HepG2 (cell line): ENCODE results near the gene CNNM1. TPM values are rescaled to one million over a fixed set of nuclear protein-coding genes. Genes with fewer than 3 reads are reported as not detected.

Experiments
- ATAC-seq: fragments of 200-7000 bp; cut with Tn5 transposase; 3 replicates; pipeline ENCODE4 v1.9.1; 2020; ENCODE audit warnings: mild to moderate bottlenecking, moderate library complexity
- BruUV-seq: library from RNA; stranded (reverse); fragments of 400-500 nt; replicated peaks from 2 replicates; lab custom pipeline; 2021; lab: Mats Ljungman, UMichigan
- CTCF ChIA-PET: fragments of 300-600 bp; formaldehyde crosslinking; extraction: SDS; loops from one replicate; lab custom pipeline; 2021; ENCODE audit warnings: low total read pairs, inconsistent platforms, low intra/inter-chr PET ratio; lab: Yijun Ruan, JAX
- POLR2A ChIA-PET: fragments of 350-600 bp; sonication (Branson Sonifier 250); formaldehyde crosslinking; loops from one replicate; lab custom pipeline; 2020; ENCODE audit warnings: antibody characterized with exemption, inconsistent platforms; lab: Yijun Ruan, JAX
- DNase-seq: peaks from one replicate; pipeline ENCODE4 v3.0.0-alpha.2; 2015; ENCODE audit warnings: low spot score
- FAIRE-seq: peaks from 3 replicates; lab custom pipeline; 2011; peaks lifted over from hg19 to GRCh38; lab: Jason Lieb, UNC
- H2AFZ ChIP-seq: one replicate; pipeline ENCODE4 v1.6.1; 2011; ENCODE audit warnings: low read length, inconsistent platforms
- H3K27ac ChIP-seq: fragments of 300-600 bp; 3 replicates; pipeline ENCODE4 v1.8.0; 2011; ENCODE audit warnings: mixed run types, mild to moderate bottlenecking, mixed read lengths, low read length, inconsistent platforms; ENCODE audit not compliant: insufficient read depth; ENCODE audit errors: extremely low read length
- H3K27me3 ChIP-seq, 2 experiments: fragments of 200-600 bp in 1 of 2; 2 replicates in 1 of 2; 3 replicates in 1 of 2; pipeline versions ENCODE4 v1.6.0 to v1.8.0; 2011; ENCODE audit warnings: low read length in 2 of 2, mild to moderate bottlenecking in 2 of 2, moderate library complexity in 2 of 2, inconsistent platforms in 1 of 2; ENCODE audit not compliant: insufficient read depth in 2 of 2, control insufficient read depth in 1 of 2
- H3K36me3 ChIP-seq, 2 experiments: fragments of 200-600 bp in 1 of 2; replicated peaks in 1 of 2; 2 replicates in 1 of 2; 3 replicates in 1 of 2; pipeline versions ENCODE4 v1.5.1 to v1.8.0; 2011; ENCODE audit warnings: low read length in 2 of 2, inconsistent platforms in 1 of 2; ENCODE audit not compliant: insufficient read depth in 2 of 2, control insufficient read depth in 1 of 2
- H3K4me1 ChIP-seq: 2 replicates; pipeline ENCODE4 v1.5.1; 2012; ENCODE audit warnings: low read length, inconsistent platforms; ENCODE audit not compliant: insufficient read depth
- H3K4me2 ChIP-seq: 2 replicates; pipeline ENCODE4 v1.6.0; 2011; ENCODE audit warnings: low read depth, low read length, inconsistent platforms
- H3K4me3 ChIP-seq, 3 experiments: fragments of 200-600 bp in 1 of 3; sonication (generic), shearing (Covaris generic) in 1 of 3; replicated peaks in 1 of 3; 2 replicates each; pipeline ENCODE4 v1.5.1; 2011 to 2016; ENCODE audit warnings: low read length in 3 of 3, inconsistent platforms in 2 of 3, low read depth in 2 of 3, mild to moderate bottlenecking in 2 of 3, control low read depth in 1 of 3, mixed read lengths in 1 of 3; ENCODE audit not compliant: insufficient read depth in 1 of 3
- H3K79me2 ChIP-seq: one replicate; pipeline ENCODE4 v1.6.1; 2011; ENCODE audit warnings: low read length, inconsistent platforms; ENCODE audit not compliant: insufficient read depth
- H3K9ac ChIP-seq: 2 replicates; pipeline ENCODE4 v1.6.0; 2011; ENCODE audit warnings: mild to moderate bottlenecking, low read depth, low read length, inconsistent platforms; ENCODE audit not compliant: insufficient read depth
- H3K9me3 ChIP-seq: 2 replicates; pipeline ENCODE4 v1.5.1; 2012; ENCODE audit warnings: mild to moderate bottlenecking, low read length
- H4K20me1 ChIP-seq: 2 replicates; pipeline ENCODE4 v1.6.0; 2011; ENCODE audit warnings: inconsistent platforms, mild to moderate bottlenecking, low read length, moderate library complexity; ENCODE audit not compliant: insufficient read depth
- ATM ChIP-seq: fragments of 450-650 bp; IDR thresholded peaks from 2 replicates; pipeline ENCODE4 v1.7.1; 2017; ENCODE audit warnings: mild to moderate bottlenecking, borderline replicate concordance
- CC2D1A ChIP-seq: sonication (generic); formaldehyde crosslinking; IDR thresholded peaks from 2 replicates; pipeline ENCODE4 v1.8.1; 2023; ENCODE audit warnings: mild to moderate bottlenecking, missing genetic modification reagents
- FOXK2 ChIP-seq: fragments of 450-650 bp; IDR thresholded peaks from 2 replicates; pipeline ENCODE4 v1.6.1; 2016
- GLMP ChIP-seq: sonication (generic); formaldehyde crosslinking; IDR thresholded peaks from 2 replicates; pipeline ENCODE4 v1.9.0; 2021; ENCODE audit warnings: missing genetic modification reagents, mild to moderate bottlenecking, borderline replicate concordance
- HNRNPL ChIP-seq: fragments of 200-400 bp; formaldehyde crosslinking; IDR thresholded peaks from 2 replicates; pipeline ENCODE4 v1.6.1; 2017; ENCODE audit warnings: mild to moderate bottlenecking, low read depth, low read length
- MAZ ChIP-seq, 2 experiments: sonication (generic) in 1 of 2; formaldehyde crosslinking in 1 of 2; IDR thresholded peaks; 2 replicates each; pipeline versions ENCODE4 v1.5.0 to v1.6.1; 2012 to 2020; ENCODE audit warnings: low read depth in 2 of 2, mild to moderate bottlenecking in 2 of 2, borderline replicate concordance in 1 of 2, improper control_type of control experiment in 1 of 2, low read length in 1 of 2, missing genetic modification reagents in 1 of 2, moderate library complexity in 1 of 2
- NAIF1 ChIP-seq: sonication (generic); formaldehyde crosslinking; IDR thresholded peaks from 2 replicates; pipeline ENCODE4 v1.5.0; 2020; ENCODE audit warnings: mild to moderate bottlenecking, missing genetic modification reagents, borderline replicate concordance
- PAX8 ChIP-seq: sonication (generic); formaldehyde crosslinking; IDR thresholded peaks from 2 replicates; pipeline ENCODE4 v1.8.0; 2022; ENCODE audit warnings: mild to moderate bottlenecking, missing genetic modification reagents, borderline replicate concordance
- PRMT3 ChIP-seq: sonication (generic); formaldehyde crosslinking; IDR thresholded peaks from 2 replicates; pipeline ENCODE4 v1.8.1; 2022; ENCODE audit warnings: low read depth, mild to moderate bottlenecking, moderate library complexity, missing genetic modification reagents, borderline replicate concordance
- REL ChIP-seq: sonication (generic); formaldehyde crosslinking; conservative IDR thresholded peaks from 2 replicates; pipeline ENCODE4 v1.8.0; 2022; ENCODE audit warnings: mild to moderate bottlenecking, missing genetic modification reagents, moderate library complexity
- SALL2 ChIP-seq: sonication (generic); formaldehyde crosslinking; IDR thresholded peaks from 2 replicates; pipeline ENCODE4 v1.8.1; 2023; ENCODE audit warnings: mild to moderate bottlenecking, missing genetic modification reagents, inconsistent platforms
- STAG1 ChIP-seq: sonication (generic); formaldehyde crosslinking; IDR thresholded peaks from 2 replicates; pipeline ENCODE4 v1.4.0; 2020; ENCODE audit warnings: missing genetic modification reagents
- TOPORS ChIP-seq: sonication (generic); formaldehyde crosslinking; IDR thresholded peaks from 2 replicates; pipeline ENCODE4 v1.8.0; 2023; ENCODE audit warnings: mild to moderate bottlenecking, missing genetic modification reagents
- WIZ ChIP-seq: sonication (generic); formaldehyde crosslinking; IDR thresholded peaks from 2 replicates; pipeline ENCODE4 v1.5.1; 2020; ENCODE audit warnings: mild to moderate bottlenecking, missing genetic modification reagents
- ZBTB20 ChIP-seq: sonication (generic); formaldehyde crosslinking; IDR thresholded peaks from 2 replicates; pipeline ENCODE4 v1.8.1; 2023; ENCODE audit warnings: missing genetic modification reagents, low read depth, mild to moderate bottlenecking, borderline replicate concordance
- ZFY ChIP-seq: sonication (generic); formaldehyde crosslinking; IDR thresholded peaks from 2 replicates; pipeline ENCODE4 v1.4.0; 2020; ENCODE audit warnings: missing genetic modification reagents
- WGBS: methylation state at CpG from one replicate; pipeline ENCODE4 v1.1.6; 2017; ENCODE audit warnings: low lambda C conversion rate; 5-methylcytosine and 5-hydroxymethylcytosine counted together
- in situ Hi-C: cut with HindIII; loops from 2 replicates; pipeline ENCODE4 v1.10.0; 2017; ENCODE audit warnings: low pct_unique_long_range_greater_than_20kb; ENCODE audit not compliant: extremely low pct_ligation_motif_present
- intact Hi-C: fragments of 100-400 bp; cut with micrococcal nuclease; formaldehyde crosslinking; loops from one replicate; pipeline ENCODE4 v1.10.0; 2022; ENCODE audit not compliant: unreplicated experiment
- polyA plus RNA-seq, 8 experiments: library from polyadenylated mRNA; depleted of rRNA in 3 of 8; stranded (reverse) in 7 of 8; unstranded in 1 of 8; fragments of >200 nt; fragmentation: Illumina TruSeq in 4 of 8; extraction: Trizol in 4 of 8; gene quantifications; 2 replicates each; pipeline versions ENCODE4 v1.2.1 to v1.2.3, GENCODE V29; 2011 to 2016; ENCODE audit warnings: low read depth in 4 of 8, missing spikeins in 1 of 8, mixed read lengths in 1 of 8; ENCODE audit not compliant: insufficient read depth in 1 of 8
- total RNA-seq, 5 experiments: library from RNA; depleted of rRNA; stranded (reverse); fragments of >200 nt; fragmentation: Illumina TruSeq; extraction: Trizol; gene quantifications; 2 replicates each; pipeline ENCODE4 v1.2.3, GENCODE V29; 2016; ENCODE audit warnings: low read depth in 1 of 5

Gene CNNM1
- total and polyA plus RNA-seq, 2 of the 13 experiments (the other 11 are each of a cell fraction or from before 2014, with no cell fraction given) = 4.3 to 9.6 TPM

GRCh38 chr10:99328579-99329303 is 415 bp upstream of the CNNM1 start (continued):
- no peak for TF ChIP-seq ZBTB20 (CRISPR knock-in tag)
- TF ChIP-seq MAZ (IDR thresholded peaks at IDR 0.05; ENCODE audit: borderline replicate concordance, low read depth, low read length) = no peak
- no peak for TF ChIP-seq MAZ (CRISPR knock-in tag; IDR thresholded peaks at IDR 0.05; ENCODE audit: low read depth)
- TF ChIP-seq, all 625 proteins: peak for 22

- ChIA-PET CTCF (no interaction called here), POLR2A (interaction anchor here (0.9 to 1.0 kb wide), 2 partner anchors 10 to 25 kb away, joined by 3 to 4 read pairs; no protein-coding TSS in a partner anchor)
- no peaks in the 10 kb centered on the region for H3K27me3 ChIP-seq
- H3K9me3 ChIP-seq = no peaks in the 10 kb centered on the region
- peak overlapping the region; percentile 90 for H3K4me2 ChIP-seq
- H4K20me1 ChIP-seq = no peaks in the 10 kb centered on the region
- intact Hi-C loops = loop anchor here (5.0 kb wide), 2 partner anchors 43 to 58 kb away; no protein-coding TSS in a partner anchor
- ATAC-seq (peak; percentile 80), FAIRE-seq (no peak), DNase-seq (no peak)
- H3K4me3 ChIP-seq = peak overlapping the region; percentile 54 to 76 (median 55); a peak in 5 of 6 replicates
- no peaks in the 10 kb centered on the region for H3K36me3 ChIP-seq
- peak overlapping the region; percentile 52 for H3K27ac ChIP-seq
- no peak overlapping the region for H2AFZ ChIP-seq
- no TSS peak for BruUV-seq
- WGBS = 20% methylated on average over 4 of the region's 94 CpGs
- H3K79me2 ChIP-seq = peaks cover under 1% of the 10 kb centered on the region
- in situ Hi-C loops = no loop called here
- H3K4me1 ChIP-seq = peaks cover 54% of the 10 kb centered on the region
- peak overlapping the region; percentile 54; the same call in 1 of the 2 replicates for H3K9ac ChIP-seq
- TF ChIP-seq SALL2 (CRISPR knock-in tag) = 0 out of 2 replicates have a peak, but pooled peaks have one; percentile 9
- TF ChIP-seq PRMT3 = peak; percentile 11; the same call in 1 of the 2 replicates
- peak; percentile 74; the same call in 1 of the 2 replicates for TF ChIP-seq PAX8 (CRISPR knock-in tag)
- TF ChIP-seq STAG1 (CRISPR knock-in tag) = peak; percentile 5; the same call in 1 of the 2 replicates
- no peak for TF ChIP-seq CC2D1A (CRISPR knock-in tag)
- no peak for TF ChIP-seq NAIF1 (CRISPR knock-in tag)
- no peak for TF ChIP-seq ZBTB20 (CRISPR knock-in tag)
- TF ChIP-seq REL = peak; percentile 72
- TF ChIP-seq GLMP (CRISPR knock-in tag) = 0 out of 2 replicates have a peak, but pooled peaks have one; percentile 14
- no peak for TF ChIP-seq MAZ (IDR thresholded peaks at IDR 0.05; ENCODE audit: borderline replicate concordance, low read depth, low read length)
- no peak; the same call in 1 of the 2 replicates for TF ChIP-seq MAZ (CRISPR knock-in tag; IDR thresholded peaks at IDR 0.05; ENCODE audit: low read depth)
- TF ChIP-seq TOPORS (CRISPR knock-in tag) = no peak; the same call in 1 of the 2 replicates
- no peak for TF ChIP-seq FOXK2
- TF ChIP-seq ZFY = peak; percentile 72
- no peak for TF ChIP-seq ATM
- TF ChIP-seq WIZ = no peak
- TF ChIP-seq HNRNPL = 0 out of 2 replicates have a peak, but pooled peaks have one; percentile 46
Observed at GRCh38 chr10:99329554-99330346, 594 bp downstream of the CNNM1 start.
